NCI-H2196 (cell line): ENCODE measurements around the gene NPC1L1.
"Not testable (repeated sequence)": the region's sequence is repeated elsewhere in the genome, so short reads cannot be mapped to it uniquely, and the experiment has no call there.

Source experiments
- DNase-seq: peaks from one replicate; lab custom pipeline; 2025; ENCODE audit not compliant: unreplicated experiment; lab: John Stamatoyannopoulos, UW

The NPC1L1 gene

GRCh38 chr7:44565097-44565794 lies 24.1 kb upstream of the NPC1L1 start:
- peak; percentile 80 for DNase-seq

GRCh38 chr7:44564606-44565005 lies 23.5 kb upstream of the NPC1L1 start:
- DNase-seq = no peak

GRCh38 chr7:44563171-44563679 lies 22.1 kb upstream of the NPC1L1 start:
- no peak for DNase-seq

- DNase-seq = not testable (repeated sequence)
Measured at GRCh38 chr7:44562622-44562962, 21.5 kb upstream of the NPC1L1 start.

- DNase-seq = no peak
Measured at GRCh38 chr7:44561962-44562621, 21.0 kb upstream of the NPC1L1 start.

- DNase-seq = no peak
Measured at GRCh38 chr7:44561481-44561880, 20.4 kb upstream of the NPC1L1 start.

GRCh38 chr7:44559485-44559884 lies 18.4 kb upstream of the NPC1L1 start:
- no peak for DNase-seq

- no peak for DNase-seq
Measured at GRCh38 chr7:44557485-44557884, 16.4 kb upstream of the NPC1L1 start.

- no peak for DNase-seq
Measured at GRCh38 chr7:44555350-44555749, 14.2 kb upstream of the NPC1L1 start.

GRCh38 chr7:44552473-44553005 lies 11.4 kb upstream of the NPC1L1 start:
- not testable (repeated sequence) for DNase-seq

GRCh38 chr7:44549457-44549856 lies 8.3 kb upstream of the NPC1L1 start:
- DNase-seq = no peak

- DNase-seq = no peak
Measured at GRCh38 chr7:44548893-44549292, 7.8 kb upstream of the NPC1L1 start.

GRCh38 chr7:44547536-44548231 lies 6.6 kb upstream of the NPC1L1 start:
- no peak for DNase-seq

- DNase-seq = no peak
Measured at GRCh38 chr7:44541876-44542610, 913 bp upstream of the NPC1L1 start.

GRCh38 chr7:44540592-44541027 lies 520 bp downstream of the NPC1L1 start:
- no peak for DNase-seq

GRCh38 chr7:44539669-44540506 lies 1.2 kb downstream of the NPC1L1 start:
- no peak for DNase-seq

- no peak for DNase-seq
Measured at GRCh38 chr7:44538798-44539668, 2.1 kb downstream of the NPC1L1 start.

GRCh38 chr7:44538093-44538797 lies 2.9 kb downstream of the NPC1L1 start:
- no peak for DNase-seq

- DNase-seq = no peak
Measured at GRCh38 chr7:44537442-44537841, 3.7 kb downstream of the NPC1L1 start.
